AG04450 (cell line): ENCODE measurements around the gene NUP210L. TPM values are rescaled to one million over a fixed set of nuclear protein-coding genes. Genes with fewer than 3 reads are reported as not detected.
"Not testable (repeated sequence)": the region's sequence is repeated elsewhere in the genome, so short reads cannot be mapped to it uniquely, and the experiment has no call there.

Experiments
- CTCF ChIA-PET: fragments of 300-600, 350-600 bp; formaldehyde crosslinking; extraction: SDS; loops from one replicate; lab custom pipeline; 2022; ENCODE audit warnings: antibody characterized with exemption, inconsistent platforms; lab: Charles Lee
- POLR2A ChIA-PET: fragments of 350-600 bp; formaldehyde crosslinking; extraction: SDS; loops from one replicate; lab custom pipeline; 2021; ENCODE audit warnings: antibody characterized with exemption, inconsistent platforms; lab: Yijun Ruan, JAX
- DNase-seq: peaks from one replicate; pipeline ENCODE4 v3.0.0-alpha.2; 2011; ENCODE audit warnings: low read depth, low spot score
- H3K27ac ChIP-seq: one replicate; pipeline ENCODE4 v1.5.1; 2012; ENCODE audit warnings: low read depth, low read length, control low read depth
- H3K27me3 ChIP-seq: one replicate; pipeline ENCODE4 v1.6.0; 2012; ENCODE audit warnings: low read length; ENCODE audit not compliant: control insufficient read depth, insufficient read depth
- H3K4me3 ChIP-seq: 2 replicates; pipeline ENCODE4 v1.5.1; 2011; ENCODE audit warnings: mild to moderate bottlenecking, low read depth, low read length, control low read depth
- H3K9me3 ChIP-seq: 2 replicates; pipeline ENCODE4 v1.5.1; 2012; ENCODE audit warnings: low read length; ENCODE audit not compliant: control insufficient read depth, insufficient read depth
- CTCF ChIP-seq: IDR thresholded peaks from 2 replicates; pipeline ENCODE4 v1.5.1; 2011; ENCODE audit warnings: low read depth, low read length, control low read depth, inconsistent platforms
- polyA plus RNA-seq: library from polyadenylated mRNA; depleted of rRNA; stranded (reverse); fragments of >200 nt; gene quantifications from 2 replicates; pipeline ENCODE4 v1.2.3, GENCODE V29; 2011

Gene NUP210L
- polyA plus RNA-seq, 1 experiment = not detected

- ChIA-PET CTCF (no interaction called here), POLR2A (no interaction called here)
- Histone ChIP-seq H3K27ac (no peak overlapping the region), H3K4me3 (no peak overlapping the region), H3K9me3 (no peaks in the 10 kb centered on the region), H3K27me3 (no peaks in the 10 kb centered on the region)
- no peak for TF ChIP-seq CTCF
- DNase-seq = no peak
Measured at GRCh38 chr1:154117642-154118041, 37.2 kb downstream of the NUP210L start.

GRCh38 chr1:154115180-154115579, 39.7 kb downstream of the NUP210L start:
- POLR2A ChIA-PET = interaction anchor here (1.1 kb wide), 1 partner anchor 125 kb away, joined by 4 read pairs; the partner anchor contains the start of gene RPS27
- H3K27me3 ChIP-seq = no peaks in the 10 kb centered on the region
- DNase-seq = no peak
- no peak for TF ChIP-seq CTCF
- no peaks in the 10 kb centered on the region for H3K9me3 ChIP-seq
- H3K27ac ChIP-seq = no peak overlapping the region
- CTCF ChIA-PET = interaction anchor here (0.6 kb wide), 1 partner anchor 27 kb away, joined by 3 read pairs; no protein-coding TSS in a partner anchor
- no peak overlapping the region for H3K4me3 ChIP-seq

GRCh38 chr1:154104433-154105082, 50.3 kb downstream of the NUP210L start:
- ChIA-PET CTCF (no interaction called here), POLR2A (interaction anchor here (1.1 kb wide), 1 partner anchor 114 kb away, joined by 3 read pairs; the partner anchor contains the start of gene RPS27)

GRCh38 chr1:154100141-154100540, 54.7 kb downstream of the NUP210L start:
- DNase-seq, H3K27me3 ChIP-seq, H3K4me3 ChIP-seq, POLR2A ChIA-PET, H3K27ac ChIP-seq, CTCF ChIA-PET, H3K9me3 ChIP-seq: not testable (repeated sequence)

More at GRCh38 chr1:154104433-154105082, 50.3 kb downstream of the NUP210L start:
- DNase-seq = no peak
- H3K27me3 ChIP-seq = no peaks in the 10 kb centered on the region
- no peak for TF ChIP-seq CTCF
- H3K4me3 ChIP-seq = no peak overlapping the region
- no peak overlapping the region for H3K27ac ChIP-seq
- H3K9me3 ChIP-seq = no peaks in the 10 kb centered on the region

GRCh38 chr1:154097873-154098272, 57.0 kb downstream of the NUP210L start:
- no peak overlapping the region for H3K4me3 ChIP-seq
- no peak for TF ChIP-seq CTCF
- ChIA-PET POLR2A (no interaction called here), CTCF (no interaction called here)
- no peak overlapping the region for H3K27ac ChIP-seq
- peaks cover 3% of the 10 kb centered on the region for H3K27me3 ChIP-seq
- H3K9me3 ChIP-seq = peaks cover 4% of the 10 kb centered on the region; the same call in 1 of the 2 replicates
- DNase-seq = no peak
